NCI-H82 treated with DMSO at 0.1 percent for 48 hours (cell line): Measurements from ENCODE around the gene HSPA12A.
"Not testable (repeated sequence)": the region's sequence is repeated elsewhere in the genome, so short reads cannot be mapped to it uniquely, and the experiment has no call there.

Experiments used
- DNase-seq: peaks from one replicate; lab custom pipeline; 2025; ENCODE audit not compliant: unreplicated experiment; lab: John Stamatoyannopoulos, UW

HSPA12A gene

GRCh38 chr10:116719804-116720203 lies 22.6 kb downstream of the HSPA12A start:
- no peak for DNase-seq

GRCh38 chr10:116718058-116718457 lies 24.3 kb downstream of the HSPA12A start:
- DNase-seq: no peak

- no peak for DNase-seq
Observed at GRCh38 chr10:116716381-116716780, 26.0 kb downstream of the HSPA12A start.

GRCh38 chr10:116715839-116716377 lies 26.5 kb downstream of the HSPA12A start:
- DNase-seq: no peak

- DNase-seq: no peak
Observed at GRCh38 chr10:116715341-116715740, 27.0 kb downstream of the HSPA12A start.

GRCh38 chr10:116713846-116714245 lies 28.5 kb downstream of the HSPA12A start:
- no peak for DNase-seq

GRCh38 chr10:116712989-116713543 lies 29.3 kb downstream of the HSPA12A start:
- no peak for DNase-seq

- no peak for DNase-seq
Observed at GRCh38 chr10:116712519-116712918, 29.8 kb downstream of the HSPA12A start.

- DNase-seq: not testable (repeated sequence)
Observed at GRCh38 chr10:116711803-116712202, 30.6 kb downstream of the HSPA12A start.

GRCh38 chr10:116710076-116710475 lies 32.3 kb downstream of the HSPA12A start:
- DNase-seq: no peak

GRCh38 chr10:116708877-116709276 lies 33.5 kb downstream of the HSPA12A start:
- no peak for DNase-seq

GRCh38 chr10:116708391-116708821 lies 34.0 kb downstream of the HSPA12A start:
- DNase-seq: peak; percentile 28

GRCh38 chr10:116707981-116708380 lies 34.4 kb downstream of the HSPA12A start:
- no peak for DNase-seq

- no peak for DNase-seq
Observed at GRCh38 chr10:116706281-116706680, 36.1 kb downstream of the HSPA12A start.

GRCh38 chr10:116705498-116705897 lies 36.9 kb downstream of the HSPA12A start:
- no peak for DNase-seq

- DNase-seq: no peak
Observed at GRCh38 chr10:116704926-116705325, 37.4 kb downstream of the HSPA12A start.

- no peak for DNase-seq
Observed at GRCh38 chr10:116702165-116702564, 40.2 kb downstream of the HSPA12A start.

GRCh38 chr10:116699471-116700150 lies 42.8 kb downstream of the HSPA12A start:
- peak; percentile 91 for DNase-seq

GRCh38 chr10:116699049-116699448 lies 43.3 kb downstream of the HSPA12A start:
- no peak for DNase-seq

GRCh38 chr10:116698364-116698763 lies 44.0 kb downstream of the HSPA12A start:
- DNase-seq: no peak

GRCh38 chr10:116697816-116698215 lies 44.5 kb downstream of the HSPA12A start:
- no peak for DNase-seq

GRCh38 chr10:116696919-116697318 lies 45.4 kb downstream of the HSPA12A start:
- DNase-seq: no peak

- no peak for DNase-seq
Observed at GRCh38 chr10:116694927-116695268, 47.5 kb downstream of the HSPA12A start.
